MCF 10A (cell line): ENCODE data around the gene DNASE1L3. TPM values are rescaled to one million over a fixed set of nuclear protein-coding genes. Genes with fewer than 3 reads are reported as not detected.

ENCODE experiments used
- BruUV-seq: library from RNA; stranded (reverse); fragments of 400-500 nt; replicated peaks from 2 replicates; lab custom pipeline; 2021; lab: Mats Ljungman, UMichigan
- CTCF ChIA-PET: fragments of 300-600 bp; sonication (Branson Sonifier 250); formaldehyde crosslinking; extraction: SDS; loops from one replicate; lab custom pipeline; 2021; ENCODE audit warnings: antibody characterized with exemption, inconsistent platforms; lab: Yijun Ruan, JAX
- POLR2A ChIA-PET: fragments of 300-600, 350-650 bp; sonication (Branson Sonifier 250); formaldehyde crosslinking; extraction: SDS; loops from one replicate; lab custom pipeline; 2020; ENCODE audit warnings: antibody characterized with exemption, inconsistent platforms; lab: Yijun Ruan, JAX
- DNase-seq: peaks from one replicate; pipeline ENCODE4 v3.0.0-alpha.2; 2018; ENCODE audit not compliant: unreplicated experiment
- H3K27ac Mint-ChIP-seq: one replicate; pipeline ENCODE4 v1.8.0; 2022; ENCODE audit warnings: mild to moderate bottlenecking, low read depth, mixed read lengths; ENCODE audit not compliant: unreplicated experiment
- H3K27me3 Mint-ChIP-seq: one replicate; pipeline ENCODE4 v1.8.0; 2022; ENCODE audit warnings: mixed read lengths; ENCODE audit not compliant: insufficient read depth, unreplicated experiment
- H3K36me3 Mint-ChIP-seq: one replicate; pipeline ENCODE4 v1.8.0; 2022; ENCODE audit warnings: mild to moderate bottlenecking, moderate library complexity, mixed read lengths; ENCODE audit not compliant: insufficient read depth, unreplicated experiment
- H3K4me1 Mint-ChIP-seq: one replicate; pipeline ENCODE4 v1.8.0; 2022; ENCODE audit warnings: mixed read lengths; ENCODE audit not compliant: insufficient read depth, unreplicated experiment
- H3K4me3 Mint-ChIP-seq: one replicate; pipeline ENCODE4 v1.8.0; 2022; ENCODE audit warnings: mild to moderate bottlenecking, moderate library complexity, mixed read lengths; ENCODE audit not compliant: unreplicated experiment
- H3K9me3 Mint-ChIP-seq: one replicate; pipeline ENCODE4 v1.8.0; 2022; ENCODE audit warnings: mixed read lengths; ENCODE audit not compliant: unreplicated experiment
- intact Hi-C: fragments of 100-400 bp; cut with micrococcal nuclease; formaldehyde crosslinking; loops from 2 replicates; pipeline ENCODE4 v1.14.1; 2022
- total RNA-seq: library from RNA; stranded (reverse); gene quantifications from 2 replicates; pipeline ENCODE4 v1.2.3, GENCODE V29; 2022
- TF ChIP-seq, protein P1 (sequence below): fragments of 200-600 bp; IDR thresholded peaks from one replicate; pipeline ENCODE4 v1.8.0; 2022; ENCODE audit warnings: antibody characterized with exemption, mild to moderate bottlenecking; ENCODE audit not compliant: unreplicated experiment

DNASE1L3 gene
- total RNA-seq, 1 experiment from 2014 or later, result not detected

DNA sequence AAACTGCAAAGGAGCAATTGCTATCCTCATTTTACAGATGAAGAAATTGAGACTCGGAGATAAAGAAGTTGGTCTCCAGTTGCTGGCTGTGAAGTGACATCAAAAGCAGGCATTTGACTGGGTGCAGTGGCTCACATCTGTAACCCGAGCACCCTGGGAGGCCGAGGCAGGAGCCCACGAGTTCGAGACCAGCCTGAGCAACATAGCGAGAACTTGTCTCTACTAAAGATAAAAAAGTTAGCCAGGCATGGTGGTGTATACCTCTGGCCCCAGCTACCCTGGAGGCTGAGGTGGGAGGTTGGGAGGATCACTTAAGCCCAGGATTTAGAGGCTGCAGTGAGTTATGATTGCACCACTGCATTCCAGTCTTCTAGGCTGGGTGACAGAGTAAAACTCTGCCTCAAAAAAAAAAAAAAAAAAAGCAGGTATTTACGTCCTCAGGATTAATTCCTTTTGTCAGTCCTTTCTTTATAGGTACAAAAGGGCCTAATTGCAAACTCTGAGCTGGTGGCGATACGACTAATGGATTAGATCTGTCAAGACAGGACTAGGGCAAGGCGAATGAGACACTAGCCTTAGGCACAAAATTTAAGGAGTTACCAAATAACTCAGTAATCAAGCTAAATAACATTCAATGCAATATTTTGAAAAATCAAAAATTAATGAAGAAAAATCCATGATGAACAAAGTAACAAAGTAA lies 5.9 kb upstream of the DNASE1L3 start:
- POLR2A ChIA-PET, result interaction anchor here (0.6 to 2.3 kb wide), 15 partner anchors 16 to 208 kb away, joined by 3 to 32 read pairs (median 4); partner anchors contain the start of genes ABHD6, HTD2 and RPP14
- BruUV-seq, result no TSS peak
- TF ChIP-seq, protein P1, sequence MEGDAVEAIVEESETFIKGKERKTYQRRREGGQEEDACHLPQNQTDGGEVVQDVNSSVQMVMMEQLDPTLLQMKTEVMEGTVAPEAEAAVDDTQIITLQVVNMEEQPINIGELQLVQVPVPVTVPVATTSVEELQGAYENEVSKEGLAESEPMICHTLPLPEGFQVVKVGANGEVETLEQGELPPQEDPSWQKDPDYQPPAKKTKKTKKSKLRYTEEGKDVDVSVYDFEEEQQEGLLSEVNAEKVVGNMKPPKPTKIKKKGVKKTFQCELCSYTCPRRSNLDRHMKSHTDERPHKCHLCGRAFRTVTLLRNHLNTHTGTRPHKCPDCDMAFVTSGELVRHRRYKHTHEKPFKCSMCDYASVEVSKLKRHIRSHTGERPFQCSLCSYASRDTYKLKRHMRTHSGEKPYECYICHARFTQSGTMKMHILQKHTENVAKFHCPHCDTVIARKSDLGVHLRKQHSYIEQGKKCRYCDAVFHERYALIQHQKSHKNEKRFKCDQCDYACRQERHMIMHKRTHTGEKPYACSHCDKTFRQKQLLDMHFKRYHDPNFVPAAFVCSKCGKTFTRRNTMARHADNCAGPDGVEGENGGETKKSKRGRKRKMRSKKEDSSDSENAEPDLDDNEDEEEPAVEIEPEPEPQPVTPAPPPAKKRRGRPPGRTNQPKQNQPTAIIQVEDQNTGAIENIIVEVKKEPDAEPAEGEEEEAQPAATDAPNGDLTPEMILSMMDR, result no peak
- Mint-ChIP-seq H3K27ac (peak overlapping the region; percentile 10), H3K27me3 (no peaks in the 10 kb centered on the region), H3K36me3 (no peaks in the 10 kb centered on the region), H3K4me3 (peak overlapping the region; percentile 28), H3K4me1 (peaks cover 24% of the 10 kb centered on the region), H3K9me3 (no peaks in the 10 kb centered on the region)
- CTCF ChIA-PET, result interaction anchor here (0.6 to 8.5 kb wide), 22 partner anchors 9 to 214 kb away, joined by 3 to 158 read pairs (median 7); partner anchors contain the start of genes FLNB, HTD2 and RPP14
- intact Hi-C loops, result loop anchor here (1.0 kb wide), 4 partner anchors 21 to 254 kb away; partner anchors contain the start of gene ABHD6
- DNase-seq, result no peak

DNA sequence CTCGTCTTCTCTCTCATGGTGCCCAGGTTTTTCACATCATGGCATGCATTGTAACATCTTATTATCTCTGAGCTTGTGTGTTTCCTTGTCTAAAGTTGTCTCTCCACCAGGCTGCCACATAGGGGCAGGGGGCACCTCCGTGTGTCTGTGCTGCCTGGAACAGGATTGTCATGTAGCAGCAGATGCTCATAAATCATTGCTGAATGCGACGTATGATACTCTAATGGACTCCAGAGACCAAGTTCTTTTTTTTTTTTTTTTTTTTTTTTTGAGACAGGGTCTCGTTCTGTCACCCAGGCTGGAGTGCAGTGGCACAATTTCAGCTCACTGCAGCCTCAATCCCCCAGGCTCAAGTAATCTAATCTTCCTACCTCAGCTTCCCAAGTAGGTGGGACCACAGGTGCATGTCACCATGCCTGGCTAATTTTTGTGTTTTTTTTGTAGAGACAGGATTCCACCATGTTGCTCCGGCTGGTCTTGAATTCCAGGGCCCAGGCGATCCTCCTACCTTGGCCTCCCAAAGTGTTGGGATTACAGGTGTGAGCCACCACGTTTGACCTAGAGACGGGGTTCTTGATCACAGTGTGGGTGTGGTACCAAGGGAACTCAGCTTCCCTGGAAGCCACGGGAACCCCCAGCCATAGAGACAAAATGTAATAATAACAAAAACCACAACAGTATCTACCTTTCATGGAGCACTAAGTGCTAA lies 4.7 kb upstream of the DNASE1L3 start:
- ChIA-PET CTCF (interaction anchor here (0.6 to 8.5 kb wide), 10 partner anchors 12 to 200 kb away, joined by 3 to 158 read pairs (median 3); no protein-coding TSS in a partner anchor), POLR2A (interaction anchor here (0.7 to 3.4 kb wide), 13 partner anchors 8 to 277 kb away, joined by 3 to 23 read pairs (median 7); partner anchors contain the start of genes HTD2 and RPP14)
- Mint-ChIP-seq H3K27ac (peak overlapping the region; percentile 55), H3K4me1 (peaks cover 24% of the 10 kb centered on the region), H3K36me3 (no peaks in the 10 kb centered on the region), H3K4me3 (no peak overlapping the region), H3K27me3 (peaks cover 1% of the 10 kb centered on the region), H3K9me3 (no peaks in the 10 kb centered on the region)
- intact Hi-C loops, result no loop called here
- no TSS peak for BruUV-seq
- TF ChIP-seq, protein P1, result no peak
- no peak for DNase-seq

DNA sequence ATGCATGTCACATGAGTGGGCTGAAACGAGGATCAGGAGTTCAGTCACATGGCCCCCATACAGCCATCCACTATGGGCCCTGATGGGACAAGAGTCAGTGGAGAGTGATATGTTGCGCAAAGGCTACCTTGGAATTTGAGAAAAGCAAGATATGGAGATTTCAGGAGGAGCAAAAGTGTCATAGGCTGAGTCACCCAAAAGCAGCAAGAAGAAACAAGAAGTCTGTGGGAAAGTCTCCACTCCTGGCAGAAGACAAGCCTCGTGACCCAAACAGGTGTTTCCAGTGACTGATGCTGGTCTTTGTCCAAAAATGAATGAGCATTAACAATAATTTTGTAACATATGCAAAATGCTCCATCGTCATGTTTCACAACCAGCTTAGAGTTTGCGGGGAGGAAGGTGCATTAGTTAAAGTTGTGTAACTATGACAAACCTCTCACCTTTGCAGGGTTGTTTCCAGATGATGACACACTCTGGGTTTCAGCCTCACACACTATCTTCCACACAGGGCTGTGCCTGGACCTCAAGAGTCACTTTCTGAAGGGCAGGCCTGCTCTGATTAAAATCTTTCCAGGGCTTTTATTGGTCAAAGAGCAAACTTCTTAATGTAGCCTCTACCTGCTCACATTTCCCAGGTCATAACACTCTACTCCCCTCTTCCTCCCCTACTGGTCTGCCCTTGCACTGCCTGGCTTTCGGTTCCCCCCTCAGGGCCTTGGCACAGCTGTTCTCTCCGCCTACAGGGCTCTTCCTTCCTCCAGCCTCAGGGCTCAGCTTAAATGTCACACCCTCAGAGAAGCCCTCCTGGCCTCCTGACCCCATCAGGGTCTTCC lies 3.9 kb upstream of the DNASE1L3 start:
- intact Hi-C loops, result no loop called here
- peaks cover 24% of the 10 kb centered on the region for H3K4me1 Mint-ChIP-seq
- POLR2A ChIA-PET, result interaction anchor here (0.7 to 3.4 kb wide), 16 partner anchors 9 to 459 kb away, joined by 3 to 23 read pairs (median 4); partner anchors contain the start of genes HTD2, RPP14 and SLMAP
- H3K27ac Mint-ChIP-seq, result peak overlapping the region; percentile 55
- peaks cover 9% of the 10 kb centered on the region for H3K27me3 Mint-ChIP-seq
- H3K9me3 Mint-ChIP-seq, result no peaks in the 10 kb centered on the region
- CTCF ChIA-PET, result interaction anchor here (0.6 to 8.5 kb wide), 11 partner anchors 11 to 1139 kb away, joined by 3 to 158 read pairs (median 3); no protein-coding TSS in a partner anchor
- DNase-seq, result peak; percentile 99
- H3K4me3 Mint-ChIP-seq, result no peak overlapping the region
- no peaks in the 10 kb centered on the region for H3K36me3 Mint-ChIP-seq
- BruUV-seq, result no TSS peak
- TF ChIP-seq, protein P1, result no peak
